Activated CD4-positive, alpha-beta memory T cell treated with anti-CD3 and anti-CD28 coated beads for 36 hours (primary cell): ENCODE measurements around the gene ACHE. TPM values are rescaled to one million over a fixed set of nuclear protein-coding genes. Genes with fewer than 3 reads are reported as not detected.
"Not testable (repeated sequence)": the region's sequence is repeated elsewhere in the genome, so short reads cannot be mapped to it uniquely, and the experiment has no call there.

ENCODE experiments used
- CTCF ChIA-PET: fragments of 350-600 bp; sonication (Branson Sonifier 250); formaldehyde crosslinking; loops from one replicate; lab custom pipeline; 2021; ENCODE audit warnings: antibody characterized with exemption, inconsistent platforms; lab: Charles Lee
- POLR2A ChIA-PET: fragments of 350-600 bp; sonication (Branson Sonifier 250); formaldehyde crosslinking; loops from one replicate; lab custom pipeline; 2021; ENCODE audit warnings: antibody characterized with exemption; lab: Charles Lee
- DNase-seq: peaks from one replicate; pipeline ENCODE4 v3.0.0-alpha.2; 2020
- H3K27ac Mint-ChIP-seq: one replicate; pipeline ENCODE4 v1.8.0; 2021; ENCODE audit warnings: mixed read lengths
- H3K27me3 Mint-ChIP-seq: one replicate; pipeline ENCODE4 v1.8.0; 2021; ENCODE audit warnings: mixed read lengths
- H3K36me3 Mint-ChIP-seq: one replicate; pipeline ENCODE4 v1.8.0; 2021; ENCODE audit warnings: mixed read lengths
- H3K4me1 Mint-ChIP-seq: one replicate; pipeline ENCODE4 v1.8.0; 2021; ENCODE audit warnings: low read depth, mixed read lengths
- H3K4me3 Mint-ChIP-seq: one replicate; pipeline ENCODE4 v1.8.0; 2021; ENCODE audit warnings: mild to moderate bottlenecking, mixed read lengths
- H3K9me3 Mint-ChIP-seq: one replicate; pipeline ENCODE4 v1.8.0; 2021; ENCODE audit warnings: mixed read lengths
- intact Hi-C: fragments of 100-400 bp; cut with micrococcal nuclease; formaldehyde crosslinking; loops from one replicate; pipeline ENCODE4 v1.15.1; 2023
- microRNA-seq: library from miRNA; unstranded; fragments of <30 nt; microRNA quantifications from one replicate; pipeline ENCODE4 v1.2.0, GENCODE V29; 2022; ENCODE audit warnings: borderline number of aligned reads, borderline microRNAs expressed, borderline replicate concordance
- total RNA-seq, 2 experiments: library from RNA; stranded (reverse); gene quantifications; one replicate each; pipeline ENCODE4 v1.2.3, GENCODE V29; 2021

Gene ACHE
- total RNA-seq, 2 experiments from 2014 or later: not detected

- ChIA-PET CTCF (interaction anchor here (6.4 kb wide), 1 partner anchor 54 kb away, joined by 177 read pairs; no protein-coding TSS in a partner anchor), POLR2A (interaction anchor here (0.6 kb wide), 1 partner anchor 15 kb away, joined by 3 read pairs; no protein-coding TSS in a partner anchor)
- H3K4me3 Mint-ChIP-seq: no peak overlapping the region
- no peak for DNase-seq
- peaks cover 20% of the 10 kb centered on the region for H3K36me3 Mint-ChIP-seq
- no peak overlapping the region for H3K27ac Mint-ChIP-seq
- intact Hi-C loops: loop anchor here (10.0 kb wide), 2 partner anchors 231 to 381 kb away; partner anchors contain the start of gene TSC22D4
- H3K27me3 Mint-ChIP-seq: no peaks in the 10 kb centered on the region
- H3K4me1 Mint-ChIP-seq: peaks cover 13% of the 10 kb centered on the region
- H3K9me3 Mint-ChIP-seq: no peaks in the 10 kb centered on the region
Measured at GRCh38 chr7:100855515-100855914, 40.2 kb downstream of the ACHE start.

GRCh38 chr7:100854899-100855298 lies 40.8 kb downstream of the ACHE start:
- H3K4me3 Mint-ChIP-seq, DNase-seq, H3K9me3 Mint-ChIP-seq, H3K27ac Mint-ChIP-seq, H3K27me3 Mint-ChIP-seq, POLR2A ChIA-PET: not testable (repeated sequence)
- Mint-ChIP-seq H3K36me3 (peaks cover 15% of the 10 kb centered on the region), H3K4me1 (peaks cover 13% of the 10 kb centered on the region)
- CTCF ChIA-PET: interaction anchor here (6.4 kb wide), 1 partner anchor 53 kb away, joined by 177 read pairs; no protein-coding TSS in a partner anchor
- intact Hi-C loops: loop anchor here (10.0 kb wide), 2 partner anchors 230 to 380 kb away; partner anchors contain the start of gene TSC22D4

- intact Hi-C loops: loop anchor here (10.0 kb wide), 2 partner anchors 230 to 380 kb away; partner anchors contain the start of gene TSC22D4
- ChIA-PET CTCF (interaction anchor here (5.0 to 6.4 kb wide), 2 partner anchors 52 to 149 kb away, joined by 92 to 177 read pairs; partner anchors contain the start of gene POP7), POLR2A (interaction anchor here (1.2 kb wide), 1 partner anchor 33 kb away, joined by 3 read pairs; no protein-coding TSS in a partner anchor)
- Mint-ChIP-seq H3K27me3 (no peaks in the 10 kb centered on the region), H3K4me3 (peak overlapping the region; percentile 92), H3K36me3 (peaks cover 11% of the 10 kb centered on the region), H3K9me3 (no peaks in the 10 kb centered on the region), H3K4me1 (peaks cover 13% of the 10 kb centered on the region), H3K27ac (no peak overlapping the region)
- DNase-seq: no peak
Measured at GRCh38 chr7:100854146-100854895, 41.4 kb downstream of the ACHE start.

- peak within 1 kb of the TSS; percentile 81 for H3K27ac Mint-ChIP-seq
- H3K27me3 Mint-ChIP-seq: no peaks in the 10 kb centered on the region
- ChIA-PET CTCF (interaction anchor here (0.7 to 6.4 kb wide), 34 partner anchors 10 to 383 kb away, joined by 3 to 177 read pairs (median 6); partner anchors contain the start of genes EPHB4, GIGYF1, MOSPD3 and POP7), POLR2A (interaction anchor here (0.6 to 1.9 kb wide), 7 partner anchors 10 to 424 kb away, joined by 3 to 14 read pairs (median 3); partner anchors contain the start of genes POP7, SRRT and ZCWPW1)
- intact Hi-C loops: loop anchor here (1.0 to 10.0 kb wide), 6 partner anchors 23 to 377 kb away; partner anchors contain the start of genes SRRT and TSC22D4
- peaks cover 13% of the 10 kb centered on the region for H3K4me1 Mint-ChIP-seq
- no peaks in the 10 kb centered on the region for H3K9me3 Mint-ChIP-seq
- peak; percentile 92 for DNase-seq
- peak within 1 kb of the TSS; percentile 92 for H3K4me3 Mint-ChIP-seq
- H3K36me3 Mint-ChIP-seq: peaks cover 9% of the 10 kb centered on the region
Measured at GRCh38 chr7:100852048-100852872, 43.4 kb downstream of the ACHE start, which contains the start of gene SLC12A9. SLC12A9 (plus strand) TSS chr7:100852713; CDS start chr7:100854198, 1,485 bp downstream.

GRCh38 chr7:100847360-100847759 lies 48.3 kb downstream of the ACHE start:
- Mint-ChIP-seq H3K36me3 (no peaks in the 10 kb centered on the region), H3K4me1 (peaks cover 4% of the 10 kb centered on the region), H3K27me3 (no peaks in the 10 kb centered on the region), H3K4me3 (no peak overlapping the region), H3K27ac (no peak overlapping the region), H3K9me3 (no peaks in the 10 kb centered on the region)
- no peak for DNase-seq
- intact Hi-C loops: no loop called here
- POLR2A ChIA-PET: no interaction called here
- CTCF ChIA-PET: no interaction called here

- Mint-ChIP-seq H3K9me3 (no peaks in the 10 kb centered on the region), H3K27me3 (no peaks in the 10 kb centered on the region), H3K36me3 (no peaks in the 10 kb centered on the region), H3K4me3 (no peak overlapping the region), H3K27ac (no peak overlapping the region), H3K4me1 (peaks cover 10% of the 10 kb centered on the region)
- intact Hi-C loops: no loop called here
- ChIA-PET CTCF (no interaction called here), POLR2A (no interaction called here)
- DNase-seq: no peak
Measured at GRCh38 chr7:100840470-100841100, 55.1 kb downstream of the ACHE start.

Small RNAs within 50 kb of the gene (microRNA-seq; reads per million reads assigned to microRNA genes)
- not detected for gene MIR6875

Other genes starting within 250 kb of the ACHE start
- gene ACTL6B, start 239.4 kb downstream of the ACHE start, total RNA-seq: not detected
- 100 to 1,000 TPM; 228 to 231 TPM for gene GNB2, start 222.1 kb downstream of the ACHE start, total RNA-seq
- 10 to 100 TPM; 40.2 to 40.5 TPM for gene GIGYF1, start 201.6 kb downstream of the ACHE start, total RNA-seq
- 10 to 100 TPM; 38.7 to 42.2 TPM for gene POP7, start 189.8 kb downstream of the ACHE start, total RNA-seq
- gene EPO, start 175.4 kb downstream of the ACHE start, total RNA-seq: not detected
- not detected for gene ZAN, start 162.3 kb downstream of the ACHE start, total RNA-seq
- 1 to 10 TPM; 2.8 to 3.6 TPM for gene EPHB4, start 68.4 kb downstream of the ACHE start, total RNA-seq
- gene SLC12A9, start 43.2 kb downstream of the ACHE start, total RNA-seq: 10 to 100 TPM; 17.8 to 18.5 TPM
- gene TRIP6, start 28.5 kb downstream of the ACHE start, total RNA-seq: 10 to 100 TPM; 25.8 to 25.9 TPM
- gene SRRT, start 20.8 kb downstream of the ACHE start, total RNA-seq: 100 to 1,000 TPM; 209 to 223 TPM
- gene UFSP1, start 6.2 kb downstream of the ACHE start, total RNA-seq: 1 to 10 TPM; 1.5 to 2.0 TPM
- gene MUC3A, start 53.6 kb upstream of the ACHE start, total RNA-seq: under 1 TPM in 1 of 2 experiments, not detected in 1; 0.29 TPM
- 1 to 10 TPM in 1 of 2 experiments, under 1 TPM in 1; 0.48 to 1.0 TPM for gene MUC12, start 73.7 kb upstream of the ACHE start, total RNA-seq
- gene MUC17, start 124.2 kb upstream of the ACHE start, total RNA-seq: not detected
- 10 to 100 TPM; 42.3 to 44.5 TPM for gene TRIM56, start 189.6 kb upstream of the ACHE start, total RNA-seq
- under 1 TPM in 1 of 2 experiments, not detected in 1; 0.12 TPM for gene SERPINE1, start 231.2 kb upstream of the ACHE start, total RNA-seq